Measurements from ENCODE around the gene ZXDC.

The ZXDC gene

GRCh38 chr3:126393563-126393962, 82.1 kb downstream of the ZXDC start:
- DNase-seq (ENCODE audit: low spot score), result no peak

DNA sequence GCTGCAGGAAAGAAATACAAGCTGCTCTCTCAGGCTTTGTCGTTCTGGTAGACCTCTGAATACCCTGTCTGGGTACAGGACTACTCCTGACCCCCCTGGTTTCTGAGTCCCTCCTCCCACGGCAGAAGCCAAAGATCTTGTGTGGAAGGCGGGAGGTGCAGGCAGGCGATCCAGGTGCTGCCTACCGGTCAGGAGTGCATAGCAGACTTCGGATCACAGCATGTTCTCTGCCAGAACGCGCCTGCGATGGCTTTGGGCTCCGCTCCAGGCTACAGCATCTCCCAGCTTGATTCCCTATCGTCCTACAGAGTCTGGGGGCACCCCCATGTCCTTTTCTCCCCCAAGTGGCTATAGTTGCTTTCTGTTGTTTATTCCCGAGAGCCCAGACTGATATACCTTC, 83.4 kb downstream of the ZXDC start:
- no peak for DNase-seq (ENCODE audit: low spot score)

- DNase-seq (ENCODE audit: low spot score), result no peak
These were observed 84.1 kb downstream of the ZXDC start for GRCh38 chr3:126391631-126392030.

DNA sequence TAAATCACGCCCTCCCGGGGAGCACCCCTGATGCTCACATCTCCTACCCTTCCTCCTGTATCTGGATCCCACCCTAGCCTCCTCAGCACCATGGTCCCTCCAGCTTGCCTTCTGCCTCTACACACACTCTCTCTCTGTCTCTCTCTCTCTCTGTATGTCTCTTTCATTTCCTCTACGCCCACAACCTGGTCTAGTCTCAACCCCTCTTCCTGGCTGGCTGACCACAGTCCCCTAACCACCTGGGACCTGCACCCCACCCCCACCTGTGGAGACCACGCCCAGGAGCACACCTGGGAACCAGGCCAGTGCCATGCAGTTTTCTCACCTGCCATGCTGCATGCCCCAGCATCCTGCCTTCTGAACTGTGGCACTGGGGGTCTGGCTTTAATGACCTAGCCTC, 84.9 kb downstream of the ZXDC start:
- no peak for DNase-seq (ENCODE audit: low spot score)

- no peak for DNase-seq (ENCODE audit: low spot score)
These were observed 85.5 kb downstream of the ZXDC start for GRCh38 chr3:126390201-126390600.

DNA sequence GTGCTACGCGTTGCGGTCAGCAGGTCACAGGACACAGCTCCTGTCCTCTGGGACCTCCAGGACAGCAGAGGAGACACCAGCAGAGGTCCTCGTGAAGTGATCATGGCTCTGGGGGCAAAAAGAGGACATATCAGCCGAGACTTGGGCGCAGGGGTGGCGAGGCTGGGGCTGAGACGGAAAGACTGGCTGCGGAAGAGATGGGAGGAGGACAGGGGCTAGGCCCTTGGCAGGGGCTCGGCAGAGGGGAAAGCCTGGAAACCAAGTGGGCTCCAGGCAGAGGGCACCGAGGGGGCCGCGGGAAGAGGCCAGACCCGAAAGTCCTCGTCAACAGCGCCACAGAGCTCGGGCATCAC, 85.9 kb downstream of the ZXDC start:
- no peak for DNase-seq (ENCODE audit: low spot score)

DNA sequence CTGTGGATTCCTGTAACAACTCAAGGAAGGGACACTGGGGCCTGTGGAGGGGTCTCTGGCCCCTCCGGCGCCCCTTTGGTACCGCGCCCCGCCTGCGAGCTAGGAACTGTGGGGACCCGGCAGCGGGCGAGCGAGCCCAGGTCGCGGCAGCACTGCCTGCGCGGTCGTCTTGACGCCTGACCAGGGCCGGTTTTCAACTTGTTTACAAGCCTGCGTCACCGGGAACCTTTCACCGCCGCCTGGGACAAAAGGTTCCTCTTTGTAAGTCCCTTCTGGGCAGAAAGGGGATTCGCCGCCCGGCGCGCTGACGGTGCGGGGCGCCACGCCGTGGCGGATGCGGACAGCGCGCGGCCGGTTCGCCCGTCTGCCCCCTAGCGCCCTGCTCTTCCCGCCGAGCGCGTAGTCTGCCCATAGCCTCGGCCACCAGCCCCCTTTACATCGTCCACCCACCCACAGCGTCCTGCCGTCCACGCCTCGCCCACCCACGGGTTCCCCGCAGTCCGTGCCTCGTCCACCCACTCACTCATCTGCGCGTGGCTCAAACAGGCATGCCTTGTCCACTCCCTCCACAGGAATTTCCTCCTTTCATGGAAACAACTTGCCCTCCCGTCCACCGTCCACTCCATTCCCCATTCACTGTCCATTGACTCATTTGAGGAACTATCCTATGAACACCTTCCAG, 86.4 kb downstream of the ZXDC start:
- DNase-seq (ENCODE audit: low spot score), result peak; percentile 89
